Trophoblast cell (in vitro differentiated cells and primary cell): ENCODE measurements around the gene EIF4G3.
A peak's percentile ranks its signal among the peaks of the same experiment; 100 is the strongest.

Experiments used
- DNase-seq, 2 donors: peaks; one replicate each; pipeline ENCODE4 v3.0.0-alpha.2; 2016
- H2AFZ ChIP-seq: 2 replicates; pipeline ENCODE4 v1.6.1; 2013; ENCODE audit warnings: low read length, moderate library complexity, mild to moderate bottlenecking; ENCODE audit not compliant: insufficient read depth, poor library complexity
- H2AK5ac ChIP-seq: 2 replicates; pipeline ENCODE4 v1.6.1; 2013; ENCODE audit warnings: mild to moderate bottlenecking, low read length
- H2BK120ac ChIP-seq: 2 replicates; pipeline ENCODE4 v1.6.1; 2013; ENCODE audit warnings: low read length, mild to moderate bottlenecking, moderate library complexity; ENCODE audit not compliant: insufficient read depth, poor library complexity
- H2BK12ac ChIP-seq: 2 replicates; pipeline ENCODE4 v1.6.1; 2013; ENCODE audit warnings: mild to moderate bottlenecking, low read length, moderate library complexity
- H2BK5ac ChIP-seq: 2 replicates; pipeline ENCODE4 v1.6.1; 2013; ENCODE audit warnings: low read length, low read depth, moderate library complexity, mild to moderate bottlenecking; ENCODE audit not compliant: poor library complexity
- H3K14ac ChIP-seq: 2 replicates; pipeline ENCODE4 v1.6.1; 2013; ENCODE audit warnings: mild to moderate bottlenecking, low read length
- H3K18ac ChIP-seq: 2 replicates; pipeline ENCODE4 v1.6.1; 2013; ENCODE audit warnings: mild to moderate bottlenecking, low read length
- H3K23ac ChIP-seq: 2 replicates; pipeline ENCODE4 v1.6.1; 2013; ENCODE audit warnings: low read length
- H3K27ac ChIP-seq: 2 replicates; pipeline ENCODE4 v1.5.1; 2013; ENCODE audit warnings: low read depth, mild to moderate bottlenecking, inconsistent platforms, low read length, moderate library complexity
- H3K27me3 ChIP-seq: 2 replicates; pipeline ENCODE4 v1.6.1; 2013; ENCODE audit warnings: inconsistent platforms, mild to moderate bottlenecking, low read length, moderate library complexity; ENCODE audit not compliant: insufficient read depth
- H3K36me3 ChIP-seq, 2 experiments: 1 replicate in 1 of 2; 2 replicates in 1 of 2; pipeline ENCODE4 v1.6.1; 2013; ENCODE audit warnings: low read length in 2 of 2, mild to moderate bottlenecking in 2 of 2, moderate library complexity in 1 of 2; ENCODE audit not compliant: insufficient read depth in 2 of 2, control insufficient read depth in 1 of 2
- H3K4ac ChIP-seq: 2 replicates; pipeline ENCODE4 v1.6.1; 2013; ENCODE audit warnings: low read depth, mild to moderate bottlenecking, low read length, moderate library complexity
- H3K4me1 ChIP-seq, 2 experiments: 1 replicate in 1 of 2; 2 replicates in 1 of 2; pipeline ENCODE4 v1.6.1; 2013; ENCODE audit warnings: low read length in 2 of 2, mild to moderate bottlenecking in 2 of 2, moderate library complexity in 1 of 2; ENCODE audit not compliant: insufficient read depth in 2 of 2, control insufficient read depth in 1 of 2
- H3K4me2 ChIP-seq: 2 replicates; pipeline ENCODE4 v1.6.1; 2013; ENCODE audit warnings: inconsistent platforms, mild to moderate bottlenecking, low read length, moderate library complexity
- H3K4me3 ChIP-seq: 2 replicates; pipeline ENCODE4 v1.5.1; 2013; ENCODE audit warnings: mild to moderate bottlenecking, low read depth, low read length, inconsistent platforms
- H3K79me1 ChIP-seq: one replicate; pipeline ENCODE4 v1.6.1; 2013; ENCODE audit warnings: low read length
- H3K79me2 ChIP-seq: 2 replicates; pipeline ENCODE4 v1.6.1; 2013; ENCODE audit warnings: low read length, mild to moderate bottlenecking; ENCODE audit not compliant: control insufficient read depth, insufficient read depth, poor library complexity
- H3K9ac ChIP-seq: 2 replicates; pipeline ENCODE4 v1.6.1; 2013; ENCODE audit warnings: mild to moderate bottlenecking, low read length
- H3K9me3 ChIP-seq: 2 replicates; pipeline ENCODE4 v1.6.1; 2013; ENCODE audit warnings: low read depth, mild to moderate bottlenecking, control low read depth, inconsistent platforms, low read length; ENCODE audit not compliant: insufficient read depth
- H4K12ac ChIP-seq: 2 replicates; pipeline ENCODE4 v1.6.1; 2013; ENCODE audit warnings: low read depth, mild to moderate bottlenecking, low read length, moderate library complexity
- H4K8ac ChIP-seq: 2 replicates; pipeline ENCODE4 v1.6.1; 2013; ENCODE audit warnings: low read depth, mild to moderate bottlenecking, low read length, moderate library complexity
- H4K91ac ChIP-seq: one replicate; pipeline ENCODE4 v1.6.1; 2013; ENCODE audit warnings: low read depth, mild to moderate bottlenecking, low read length, moderate library complexity
- WGBS: extraction: QIAGEN DNeasy Blood & Tissue Kit; methylation state at CpG from one replicate; pipeline ENCODE4 v1.1.7; 2013; ENCODE audit warnings: missing lambda C conversion rate; ENCODE audit not compliant: insufficient read length, insufficient coverage; ENCODE audit errors: extremely low coverage; 5-methylcytosine and 5-hydroxymethylcytosine counted together

The EIF4G3 gene

GRCh38 chr1:20997602-20998224, 179.0 kb downstream of the EIF4G3 start:
- Histone ChIP-seq H4K12ac (no peak overlapping the region), H3K4me1 (no peaks in the 10 kb centered on the region), H3K14ac (no peak overlapping the region), H2AK5ac (no peak overlapping the region), H2BK5ac (no peak overlapping the region), H2AFZ (no peak overlapping the region), H3K4me2 (no peak overlapping the region), H2BK12ac (no peak overlapping the region), H4K8ac (no peak overlapping the region), H3K27me3 (no peaks in the 10 kb centered on the region), H4K91ac (no peak overlapping the region), H3K4ac (no peak overlapping the region), H3K79me2 (no peaks in the 10 kb centered on the region), H3K4me3 (no peak overlapping the region), H2BK120ac (no peak overlapping the region), H3K18ac (no peak overlapping the region), H3K79me1 (no peaks in the 10 kb centered on the region), H3K23ac (no peak overlapping the region), H3K9ac (no peak overlapping the region), H3K27ac (no peak overlapping the region), H3K9me3 (no peaks in the 10 kb centered on the region), H3K36me3 (no peaks in the 10 kb centered on the region)
- WGBS = no CpG with 5 or more reads among the region's 3 CpGs
- no peak for DNase-seq

GRCh38 chr1:20996554-20996953, 180.1 kb downstream of the EIF4G3 start:
- no peak overlapping the region for H3K27ac ChIP-seq
- DNase-seq = no peak
- H2BK120ac ChIP-seq = no peak overlapping the region
- no peak overlapping the region for H3K4me3 ChIP-seq
- H3K4me1 ChIP-seq = no peaks in the 10 kb centered on the region
- no peak overlapping the region for H2BK12ac ChIP-seq
- H2AFZ ChIP-seq = no peak overlapping the region
- no peak overlapping the region for H4K91ac ChIP-seq
- H3K4ac ChIP-seq = no peak overlapping the region
- no peak overlapping the region for H3K9ac ChIP-seq
- H3K4me2 ChIP-seq = no peak overlapping the region
- no peaks in the 10 kb centered on the region for H3K79me1 ChIP-seq
- H4K8ac ChIP-seq = no peak overlapping the region
- H3K27me3 ChIP-seq = no peaks in the 10 kb centered on the region
- no peaks in the 10 kb centered on the region for H3K36me3 ChIP-seq
- no peak overlapping the region for H2AK5ac ChIP-seq
- no peak overlapping the region for H3K23ac ChIP-seq
- H3K79me2 ChIP-seq = no peaks in the 10 kb centered on the region
- no peak overlapping the region for H2BK5ac ChIP-seq
- no peak overlapping the region for H3K14ac ChIP-seq
- H3K9me3 ChIP-seq = no peaks in the 10 kb centered on the region
- no peak overlapping the region for H4K12ac ChIP-seq
- no peak overlapping the region for H3K18ac ChIP-seq

GRCh38 chr1:20993716-20994575, 182.8 kb downstream of the EIF4G3 start:
- Histone ChIP-seq H3K4ac (no peak overlapping the region), H3K23ac (no peak overlapping the region), H3K4me1 (no peaks in the 10 kb centered on the region), H4K91ac (no peak overlapping the region), H3K27ac (no peak overlapping the region), H3K18ac (no peak overlapping the region), H3K36me3 (no peaks in the 10 kb centered on the region), H2AFZ (no peak overlapping the region), H2BK120ac (no peak overlapping the region), H2AK5ac (no peak overlapping the region), H2BK5ac (no peak overlapping the region), H3K4me3 (no peak overlapping the region), H3K9me3 (no peaks in the 10 kb centered on the region), H2BK12ac (no peak overlapping the region), H4K12ac (no peak overlapping the region), H3K79me2 (no peaks in the 10 kb centered on the region), H3K79me1 (no peaks in the 10 kb centered on the region), H3K4me2 (no peak overlapping the region), H3K27me3 (no peaks in the 10 kb centered on the region), H3K14ac (no peak overlapping the region), H4K8ac (no peak overlapping the region), H3K9ac (no peak overlapping the region)
- DNase-seq = no peak
- no CpG with 5 or more reads among the region's 5 CpGs for WGBS

GRCh38 chr1:20992322-20993056, 184.2 kb downstream of the EIF4G3 start:
- H2BK5ac ChIP-seq = no peak overlapping the region
- H3K23ac ChIP-seq = no peak overlapping the region
- H3K27me3 ChIP-seq = no peaks in the 10 kb centered on the region
- no peak overlapping the region for H2AK5ac ChIP-seq
- H3K79me2 ChIP-seq = no peaks in the 10 kb centered on the region
- no peaks in the 10 kb centered on the region for H3K4me1 ChIP-seq
- no peak overlapping the region for H2BK120ac ChIP-seq
- no peak overlapping the region for H4K8ac ChIP-seq
- no peak overlapping the region for H4K12ac ChIP-seq
- no peak overlapping the region for H3K27ac ChIP-seq
- H4K91ac ChIP-seq = no peak overlapping the region
- no peak overlapping the region for H3K4me2 ChIP-seq
- H3K9me3 ChIP-seq = no peaks in the 10 kb centered on the region
- H2BK12ac ChIP-seq = no peak overlapping the region
- H3K79me1 ChIP-seq = no peaks in the 10 kb centered on the region
- H3K18ac ChIP-seq = no peak overlapping the region
- DNase-seq = peak in 1 of 2 donors; percentile 4
- H3K9ac ChIP-seq = no peak overlapping the region
- no CpG with 5 or more reads among the region's 2 CpGs for WGBS
- H3K4ac ChIP-seq = no peak overlapping the region
- H3K4me3 ChIP-seq = no peak overlapping the region
- H3K14ac ChIP-seq = no peak overlapping the region
- H3K36me3 ChIP-seq = no peaks in the 10 kb centered on the region
- no peak overlapping the region for H2AFZ ChIP-seq
